KMS-11 (cell line): ENCODE data around the gene JADE3.

Experiments
- H2AFZ ChIP-seq: fragments of 200-600 bp; sonication (generic); 2 replicates; pipeline ENCODE4 v1.6.1; 2016; ENCODE audit warnings: antibody characterized with exemption, mixed run types, low read depth
- H3K27ac ChIP-seq: fragments of 200-600 bp; sonication (generic); 2 replicates; pipeline ENCODE4 v1.6.1; 2016; ENCODE audit warnings: mild to moderate bottlenecking, mixed run types
- H3K27me3 ChIP-seq: fragments of 200-600 bp; sonication (generic); 2 replicates; pipeline ENCODE4 v1.6.1; 2017; ENCODE audit warnings: mild to moderate bottlenecking, low read depth, mixed run types, moderate library complexity; ENCODE audit not compliant: insufficient read depth
- H3K36me3 ChIP-seq: fragments of 200-600 bp; sonication (generic); 2 replicates; pipeline ENCODE4 v1.6.1; 2017; ENCODE audit warnings: mild to moderate bottlenecking, mixed run types; ENCODE audit not compliant: insufficient read depth
- H3K4me1 ChIP-seq: fragments of 200-600 bp; sonication (generic); 2 replicates; pipeline ENCODE4 v1.6.1; 2016; ENCODE audit warnings: mild to moderate bottlenecking, low read depth, mixed run types; ENCODE audit not compliant: poor library complexity, severe bottlenecking
- H3K4me2 ChIP-seq: fragments of 200-600 bp; sonication (generic); 2 replicates; pipeline ENCODE4 v1.7.0; 2016; ENCODE audit warnings: mild to moderate bottlenecking, mixed run types
- H3K4me3 ChIP-seq: fragments of 200-600 bp; sonication (generic); IDR thresholded peaks from 2 replicates; pipeline ENCODE4 v1.6.1; 2017; ENCODE audit warnings: low read depth, low read length, mixed read lengths; ENCODE audit not compliant: insufficient read depth
- H3K79me2 ChIP-seq: fragments of 200-600 bp; sonication (generic); 2 replicates; pipeline ENCODE4 v1.6.1; 2016; ENCODE audit warnings: low read depth, mixed run types; ENCODE audit not compliant: insufficient read depth
- H3K9ac ChIP-seq: fragments of 200-600 bp; sonication (generic); 2 replicates; pipeline ENCODE4 v1.6.1; 2016; ENCODE audit warnings: mild to moderate bottlenecking, mixed run types
- H4K20me1 ChIP-seq: fragments of 200-600 bp; sonication (generic); 2 replicates; pipeline ENCODE4 v1.6.1; 2016; ENCODE audit warnings: mild to moderate bottlenecking, mixed run types; ENCODE audit not compliant: insufficient read depth
- TF ChIP-seq, protein P1 (sequence below): fragments of 200-600 bp; sonication (generic); conservative IDR thresholded peaks from 2 replicates; pipeline ENCODE4 v1.6.1; 2017; ENCODE audit warnings: low read depth, mild to moderate bottlenecking, antibody characterized with exemption, low read length, moderate library complexity, mixed read lengths

Gene JADE3

DNA sequence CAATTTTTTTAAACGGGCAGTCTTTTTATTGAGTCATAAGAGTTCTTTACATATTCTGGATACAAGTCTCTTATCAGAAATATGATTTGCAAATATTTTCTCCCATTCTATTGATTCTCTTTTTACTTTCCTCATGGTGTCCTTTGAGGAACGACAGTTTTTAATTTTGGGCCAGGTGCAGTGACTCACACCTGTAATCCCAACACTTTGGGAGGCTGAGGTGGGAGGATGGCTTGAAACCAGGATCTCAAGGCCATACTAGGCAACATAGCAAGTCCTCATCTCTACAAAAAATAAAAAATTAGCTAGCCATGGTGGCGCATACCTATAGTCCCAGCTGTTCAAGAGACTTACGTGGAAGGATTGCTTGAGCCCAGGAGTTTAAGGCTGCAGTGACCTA lies 99.9 kb downstream of the JADE3 start:
- Histone ChIP-seq H3K9ac (no peak overlapping the region), H2AFZ (no peak overlapping the region), H3K4me3 (no peak overlapping the region), H4K20me1 (no peaks in the 10 kb centered on the region), H3K27me3 (no peaks in the 10 kb centered on the region), H3K27ac (no peak overlapping the region), H3K4me2 (no peak overlapping the region), H3K36me3 (no peaks in the 10 kb centered on the region), H3K79me2 (no peaks in the 10 kb centered on the region), H3K4me1 (no peaks in the 10 kb centered on the region)
- TF ChIP-seq, protein P1, sequence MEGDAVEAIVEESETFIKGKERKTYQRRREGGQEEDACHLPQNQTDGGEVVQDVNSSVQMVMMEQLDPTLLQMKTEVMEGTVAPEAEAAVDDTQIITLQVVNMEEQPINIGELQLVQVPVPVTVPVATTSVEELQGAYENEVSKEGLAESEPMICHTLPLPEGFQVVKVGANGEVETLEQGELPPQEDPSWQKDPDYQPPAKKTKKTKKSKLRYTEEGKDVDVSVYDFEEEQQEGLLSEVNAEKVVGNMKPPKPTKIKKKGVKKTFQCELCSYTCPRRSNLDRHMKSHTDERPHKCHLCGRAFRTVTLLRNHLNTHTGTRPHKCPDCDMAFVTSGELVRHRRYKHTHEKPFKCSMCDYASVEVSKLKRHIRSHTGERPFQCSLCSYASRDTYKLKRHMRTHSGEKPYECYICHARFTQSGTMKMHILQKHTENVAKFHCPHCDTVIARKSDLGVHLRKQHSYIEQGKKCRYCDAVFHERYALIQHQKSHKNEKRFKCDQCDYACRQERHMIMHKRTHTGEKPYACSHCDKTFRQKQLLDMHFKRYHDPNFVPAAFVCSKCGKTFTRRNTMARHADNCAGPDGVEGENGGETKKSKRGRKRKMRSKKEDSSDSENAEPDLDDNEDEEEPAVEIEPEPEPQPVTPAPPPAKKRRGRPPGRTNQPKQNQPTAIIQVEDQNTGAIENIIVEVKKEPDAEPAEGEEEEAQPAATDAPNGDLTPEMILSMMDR = no peak

DNA sequence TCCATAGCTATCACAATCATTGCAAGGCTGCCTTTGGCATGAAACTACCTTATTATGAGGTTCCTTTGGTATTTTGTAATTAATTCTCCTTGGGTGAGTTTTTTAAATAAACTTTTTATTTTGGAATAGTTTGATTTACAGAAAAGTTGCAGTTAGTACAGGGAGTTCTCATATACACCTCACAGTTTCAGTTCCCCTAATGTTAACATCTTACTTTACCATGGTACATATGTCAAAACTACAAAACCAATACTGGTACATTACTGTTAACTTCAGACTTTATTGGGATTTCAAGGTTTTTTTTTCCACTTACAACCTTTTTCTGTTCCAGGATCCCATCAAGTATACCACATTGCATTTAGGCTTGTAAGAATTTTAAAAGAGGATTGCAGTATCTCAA lies 114.0 kb downstream of the JADE3 start:
- no peak overlapping the region for H3K27ac ChIP-seq
- no peak overlapping the region for H2AFZ ChIP-seq
- no peaks in the 10 kb centered on the region for H4K20me1 ChIP-seq
- no peaks in the 10 kb centered on the region for H3K4me1 ChIP-seq
- TF ChIP-seq, protein P1 = no peak
- H3K4me3 ChIP-seq = no peak overlapping the region
- no peaks in the 10 kb centered on the region for H3K79me2 ChIP-seq
- no peaks in the 10 kb centered on the region for H3K27me3 ChIP-seq
- H3K36me3 ChIP-seq = no peaks in the 10 kb centered on the region
- no peak overlapping the region for H3K9ac ChIP-seq
- no peak overlapping the region for H3K4me2 ChIP-seq

DNA sequence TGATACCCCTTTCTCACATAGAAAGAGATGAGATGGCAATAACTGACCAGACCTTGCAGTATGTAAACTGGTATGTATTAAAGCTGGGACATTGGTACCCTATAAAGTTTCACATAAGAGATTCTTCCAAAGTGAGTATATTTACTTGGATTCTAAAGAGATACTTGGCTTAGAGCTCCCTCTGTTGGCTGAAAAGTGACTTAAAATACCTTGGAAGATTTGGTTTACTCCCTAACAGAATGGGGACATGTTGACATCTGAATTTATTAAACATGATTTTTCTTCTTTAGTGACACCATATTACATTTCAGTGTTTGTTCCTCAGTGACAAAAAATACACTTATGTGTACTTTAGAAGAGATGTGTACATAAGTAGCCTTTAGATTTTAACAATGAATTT lies 118.1 kb downstream of the JADE3 start:
- TF ChIP-seq, protein P1 = peak; percentile 58; the same call in 1 of the 2 replicates
- Histone ChIP-seq H3K4me3 (no peak overlapping the region), H3K79me2 (no peaks in the 10 kb centered on the region), H3K9ac (no peak overlapping the region), H3K4me2 (no peak overlapping the region), H3K27ac (no peak overlapping the region), H4K20me1 (no peaks in the 10 kb centered on the region), H3K36me3 (no peaks in the 10 kb centered on the region), H3K4me1 (no peaks in the 10 kb centered on the region), H3K27me3 (no peaks in the 10 kb centered on the region), H2AFZ (no peak overlapping the region)

DNA sequence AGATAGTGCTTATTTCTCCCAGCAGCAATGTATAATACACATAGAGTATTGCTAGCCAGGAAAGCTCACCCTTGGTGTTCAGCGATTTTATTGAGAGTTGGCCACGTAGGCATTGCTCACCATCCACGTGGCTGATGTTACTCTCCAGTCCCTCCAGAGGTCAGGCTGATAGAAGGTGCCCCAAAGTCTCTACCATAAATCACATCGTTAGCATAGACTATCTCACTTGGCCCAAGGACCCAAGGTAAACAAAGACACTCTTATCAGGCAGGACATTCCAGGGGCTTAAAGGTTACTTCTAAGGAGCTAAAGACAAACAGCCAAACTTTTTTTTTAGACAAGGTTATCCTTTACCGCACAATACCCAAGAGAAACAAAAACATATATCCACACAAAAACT lies 135.8 kb downstream of the JADE3 start:
- no peaks in the 10 kb centered on the region for H3K4me1 ChIP-seq
- no peaks in the 10 kb centered on the region for H3K36me3 ChIP-seq
- H4K20me1 ChIP-seq = no peaks in the 10 kb centered on the region
- H3K27ac ChIP-seq = no peak overlapping the region
- TF ChIP-seq, protein P1 = no peak
- H3K79me2 ChIP-seq = no peaks in the 10 kb centered on the region
- H3K9ac ChIP-seq = no peak overlapping the region
- no peak overlapping the region for H3K4me2 ChIP-seq
- H3K4me3 ChIP-seq = no peak overlapping the region
- H2AFZ ChIP-seq = no peak overlapping the region
- no peaks in the 10 kb centered on the region for H3K27me3 ChIP-seq
